ENCODE results near the gene CACFD1. TPM values are rescaled to one million over a fixed set of nuclear protein-coding genes. Genes with fewer than 3 reads are reported as not detected.

CACFD1 gene
- total RNA-seq, 1 experiment from 2014 or later: 7.5 TPM

- H3K9ac ChIP-seq (ENCODE audit: low read length): no peak overlapping the region
- no peaks in the 10 kb centered on the region for H3K9me2 ChIP-seq (replicated peaks; ENCODE audit: low read length)
- no peaks in the 10 kb centered on the region for H4K20me1 ChIP-seq (ENCODE audit: low read length)
- H3K4me1 ChIP-seq (ENCODE audit: insufficient read depth, low read length): peaks cover 16% of the 10 kb centered on the region
- no peaks in the 10 kb centered on the region for H3F3A ChIP-seq (ENCODE audit: low read length, unreplicated experiment)
- no peaks in the 10 kb centered on the region for H3K9me3 ChIP-seq (ENCODE audit: low read length)
- no peaks in the 10 kb centered on the region for H3K27me3 ChIP-seq (ENCODE audit: low read length)
- H3K4me2 ChIP-seq (ENCODE audit: low read length): no peak overlapping the region
- no peak overlapping the region for H3K4me3 ChIP-seq (ENCODE audit: low read length)
- BruUV-seq (replicated peaks): no TSS peak
- ChIA-PET POLR2A (ENCODE audit: unreplicated experiment) (no interaction called here), CTCF (no interaction called here)
- no peak for ATAC-seq
- peaks cover 1% of the 10 kb centered on the region; the same call in 1 of the 2 replicates for H3K79me2 ChIP-seq (ENCODE audit: low read length)
- intact Hi-C loops (cut with micrococcal nuclease): no loop called here
- TF ChIP-seq EZH2 (IDR thresholded peaks at IDR 0.05; ENCODE audit: low read length, unreplicated experiment): no peak
- TF ChIP-seq, protein P1, sequence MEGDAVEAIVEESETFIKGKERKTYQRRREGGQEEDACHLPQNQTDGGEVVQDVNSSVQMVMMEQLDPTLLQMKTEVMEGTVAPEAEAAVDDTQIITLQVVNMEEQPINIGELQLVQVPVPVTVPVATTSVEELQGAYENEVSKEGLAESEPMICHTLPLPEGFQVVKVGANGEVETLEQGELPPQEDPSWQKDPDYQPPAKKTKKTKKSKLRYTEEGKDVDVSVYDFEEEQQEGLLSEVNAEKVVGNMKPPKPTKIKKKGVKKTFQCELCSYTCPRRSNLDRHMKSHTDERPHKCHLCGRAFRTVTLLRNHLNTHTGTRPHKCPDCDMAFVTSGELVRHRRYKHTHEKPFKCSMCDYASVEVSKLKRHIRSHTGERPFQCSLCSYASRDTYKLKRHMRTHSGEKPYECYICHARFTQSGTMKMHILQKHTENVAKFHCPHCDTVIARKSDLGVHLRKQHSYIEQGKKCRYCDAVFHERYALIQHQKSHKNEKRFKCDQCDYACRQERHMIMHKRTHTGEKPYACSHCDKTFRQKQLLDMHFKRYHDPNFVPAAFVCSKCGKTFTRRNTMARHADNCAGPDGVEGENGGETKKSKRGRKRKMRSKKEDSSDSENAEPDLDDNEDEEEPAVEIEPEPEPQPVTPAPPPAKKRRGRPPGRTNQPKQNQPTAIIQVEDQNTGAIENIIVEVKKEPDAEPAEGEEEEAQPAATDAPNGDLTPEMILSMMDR (conservative IDR thresholded peaks at IDR 0.05; ENCODE audit: low read depth, low read length): no peak
- no peak for TF ChIP-seq EZH2phosphoT487 (IDR thresholded peaks at IDR 0.05; ENCODE audit: borderline replicate concordance, low read length)
- no peak for DNase-seq
- H3K27ac ChIP-seq (ENCODE audit: low read length): no peak overlapping the region
- H2AFZ ChIP-seq (ENCODE audit: low read length): no peak overlapping the region
- no peaks in the 10 kb centered on the region; the same call in 1 of the 2 replicates for H3K36me3 ChIP-seq (ENCODE audit: low read depth, low read length)
These were observed 23.8 kb downstream of the CACFD1 start for GRCh38 chr9:133483611-133484010.

DNA sequence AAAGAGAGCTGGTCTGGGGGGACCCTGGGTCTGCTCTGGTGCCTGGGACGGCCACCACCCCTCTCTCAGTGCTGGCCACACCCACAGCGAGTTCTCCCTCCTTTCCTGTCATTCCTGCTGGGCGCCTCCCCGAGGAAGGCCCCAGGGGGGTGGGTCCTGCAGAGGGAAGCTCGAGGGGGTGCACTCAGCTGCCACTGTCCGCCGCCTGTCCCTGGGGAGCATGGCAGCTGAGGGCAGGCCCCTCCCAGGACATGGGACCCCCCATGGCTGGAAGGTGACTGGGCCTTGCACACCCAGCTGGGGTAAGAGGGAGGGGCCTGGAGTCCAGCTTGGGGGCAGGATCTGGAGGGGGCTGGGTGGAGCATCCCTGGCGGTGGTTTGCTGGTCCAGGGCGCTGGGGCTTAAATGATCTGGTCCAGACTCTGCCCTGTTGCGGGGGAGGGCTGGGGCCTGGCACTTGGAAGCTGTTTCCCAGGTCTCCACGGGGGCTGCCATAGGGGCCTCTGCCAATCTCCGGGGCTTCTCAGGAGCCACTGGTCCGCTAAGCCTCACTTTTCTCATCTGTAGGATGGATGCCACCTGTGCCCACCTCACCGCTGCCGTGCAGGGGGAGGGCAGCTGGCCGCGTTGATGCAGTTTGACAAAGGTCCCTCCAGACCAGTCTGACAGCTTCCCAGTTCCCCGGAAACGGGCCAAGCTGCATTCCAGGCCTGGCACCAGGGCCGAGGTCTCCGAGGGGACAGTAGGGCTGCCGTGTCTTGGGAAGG is 25.1 kb downstream of the CACFD1 start:
- peaks cover 16% of the 10 kb centered on the region for H3K4me1 ChIP-seq (ENCODE audit: insufficient read depth, low read length)
- DNase-seq (peak; percentile 68), ATAC-seq (0 out of 2 replicates have a peak, but pooled peaks have one; percentile 25)
- peak overlapping the region; percentile 56 for H3K4me2 ChIP-seq (ENCODE audit: low read length)
- ChIA-PET CTCF (interaction anchor here (1.0 kb wide), 1 partner anchor 128 kb away, joined by 3 read pairs; the partner anchor contains the start of genes SURF1 and SURF2), POLR2A (ENCODE audit: unreplicated experiment) (no interaction called here)
- peak overlapping the region; percentile 57 for H2AFZ ChIP-seq (ENCODE audit: low read length)
- H3K9me3 ChIP-seq (ENCODE audit: low read length): no peaks in the 10 kb centered on the region
- no peaks in the 10 kb centered on the region; the same call in 1 of the 2 replicates for H3K36me3 ChIP-seq (ENCODE audit: low read depth, low read length)
- H3K4me3 ChIP-seq (ENCODE audit: low read length): no peak overlapping the region
- H3K9ac ChIP-seq (ENCODE audit: low read length): no peak overlapping the region
- H4K20me1 ChIP-seq (ENCODE audit: low read length): no peaks in the 10 kb centered on the region
- no peaks in the 10 kb centered on the region for H3K79me2 ChIP-seq (ENCODE audit: low read length)
- BruUV-seq (replicated peaks): no TSS peak
- intact Hi-C loops (cut with micrococcal nuclease): loop anchor here (5.0 kb wide), 2 partner anchors 128 to 298 kb away; partner anchors contain the start of genes SURF1 and SURF2
- TF ChIP-seq, protein P1 (conservative IDR thresholded peaks at IDR 0.05; ENCODE audit: low read depth, low read length): no peak
- TF ChIP-seq EZH2 (IDR thresholded peaks at IDR 0.05; ENCODE audit: low read length, unreplicated experiment) (no peak), EZH2phosphoT487 (IDR thresholded peaks at IDR 0.05; ENCODE audit: borderline replicate concordance, low read length) (no peak)
- H3K27ac ChIP-seq (ENCODE audit: low read length): no peak overlapping the region
- H3K9me2 ChIP-seq (replicated peaks; ENCODE audit: low read length): no peaks in the 10 kb centered on the region
- H3F3A ChIP-seq (ENCODE audit: low read length, unreplicated experiment): no peaks in the 10 kb centered on the region
- no peaks in the 10 kb centered on the region for H3K27me3 ChIP-seq (ENCODE audit: low read length)
